Mesenchymal stem cell (in vitro differentiated cells and primary cell): ENCODE results near the gene NTNG2.

ENCODE experiments used
- DNase-seq: peaks from one replicate; pipeline ENCODE4 v3.0.0-alpha.2; 2013
- H2AFZ ChIP-seq: one replicate; pipeline ENCODE4 v1.6.1; 2013; ENCODE audit warnings: low read depth, mild to moderate bottlenecking, control low read depth, inconsistent platforms, low read length, moderate library complexity
- H2AK5ac ChIP-seq: 2 replicates; pipeline ENCODE4 v1.6.1; 2013; ENCODE audit warnings: low read length, moderate library complexity, mild to moderate bottlenecking, inconsistent platforms; ENCODE audit not compliant: severe bottlenecking
- H2BK120ac ChIP-seq: one replicate; pipeline ENCODE4 v1.6.1; 2013; ENCODE audit warnings: low read depth, mild to moderate bottlenecking, inconsistent platforms, low read length, moderate library complexity
- H2BK12ac ChIP-seq, 2 experiments: one replicate each; pipeline ENCODE4 v1.6.1; 2013; ENCODE audit warnings: inconsistent platforms in 2 of 2, low read length in 2 of 2, mild to moderate bottlenecking in 2 of 2, moderate library complexity in 2 of 2, control low read depth in 1 of 2
- H2BK15ac ChIP-seq: one replicate; pipeline ENCODE4 v1.6.1; 2013; ENCODE audit warnings: mild to moderate bottlenecking, low read depth, inconsistent platforms; ENCODE audit not compliant: poor library complexity, severe bottlenecking
- H2BK5ac ChIP-seq: 2 replicates; pipeline ENCODE4 v1.6.1; 2013; ENCODE audit warnings: low read depth, mild to moderate bottlenecking, low read length, control low read depth, inconsistent platforms; ENCODE audit not compliant: poor library complexity, severe bottlenecking
- H3K14ac ChIP-seq, 2 experiments: one replicate each; pipeline ENCODE4 v1.6.1; 2013; ENCODE audit warnings: inconsistent platforms in 2 of 2, low read length in 2 of 2, control low read depth in 1 of 2, mild to moderate bottlenecking in 1 of 2, moderate library complexity in 1 of 2
- H3K18ac ChIP-seq, 2 experiments: one replicate each; pipeline ENCODE4 v1.6.1; 2013; ENCODE audit warnings: inconsistent platforms in 2 of 2, low read length in 2 of 2, control low read depth in 1 of 2, low read depth in 1 of 2, mild to moderate bottlenecking in 1 of 2
- H3K23ac ChIP-seq, 2 experiments: one replicate each; pipeline ENCODE4 v1.6.1; 2013; ENCODE audit warnings: inconsistent platforms in 2 of 2, low read length in 2 of 2, mild to moderate bottlenecking in 2 of 2, moderate library complexity in 2 of 2, control low read depth in 1 of 2
- H3K27ac ChIP-seq: 2 replicates; pipeline ENCODE4 v1.5.1; 2013; ENCODE audit warnings: mild to moderate bottlenecking, moderate library complexity, low read length, control low read depth, inconsistent platforms; ENCODE audit not compliant: poor library complexity, severe bottlenecking
- H3K27me3 ChIP-seq, 2 experiments: 2 replicates each; pipeline versions ENCODE4 v1.6.1 to v1.7.0; 2013; ENCODE audit warnings: low read length in 2 of 2, mild to moderate bottlenecking in 2 of 2, moderate library complexity in 2 of 2, control low read depth in 1 of 2, inconsistent platforms in 1 of 2; ENCODE audit not compliant: control insufficient read depth in 1 of 2, insufficient read depth in 1 of 2
- H3K36me3 ChIP-seq, 2 experiments: 2 replicates each; pipeline versions ENCODE4 v1.6.1 to v1.7.0; 2013; ENCODE audit warnings: low read length in 2 of 2, control low read depth in 1 of 2, inconsistent platforms in 1 of 2, low read depth in 1 of 2, mild to moderate bottlenecking in 1 of 2; ENCODE audit not compliant: insufficient read depth in 2 of 2, control insufficient read depth in 1 of 2
- H3K4ac ChIP-seq, 2 experiments: one replicate each; pipeline ENCODE4 v1.6.1; 2013; ENCODE audit warnings: inconsistent platforms in 2 of 2, low read length in 2 of 2, mild to moderate bottlenecking in 2 of 2, moderate library complexity in 2 of 2, control low read depth in 1 of 2, low read depth in 1 of 2
- H3K4me1 ChIP-seq: 2 replicates; pipeline ENCODE4 v1.6.1; 2013; ENCODE audit warnings: low read depth, low read length, control low read depth; ENCODE audit not compliant: control insufficient read depth, insufficient read depth
- H3K4me2 ChIP-seq: 2 replicates; pipeline ENCODE4 v1.6.1; 2013; ENCODE audit warnings: low read length, mild to moderate bottlenecking, inconsistent platforms; ENCODE audit not compliant: poor library complexity, severe bottlenecking
- H3K4me3 ChIP-seq, 2 experiments: 2 replicates each; pipeline versions ENCODE4 v1.5.1 to v1.7.0; 2013; ENCODE audit warnings: low read length in 2 of 2, mild to moderate bottlenecking in 2 of 2, control low read depth in 1 of 2, low read depth in 1 of 2; ENCODE audit not compliant: insufficient read depth in 1 of 2
- H3K79me1 ChIP-seq: replicated peaks from 2 replicates; pipeline ENCODE4 v1.6.1; 2013; ENCODE audit warnings: mild to moderate bottlenecking, control low read depth, low read length, inconsistent platforms; ENCODE audit not compliant: poor library complexity, severe bottlenecking
- H3K9ac ChIP-seq: 2 replicates; pipeline ENCODE4 v1.7.0; 2013; ENCODE audit warnings: mild to moderate bottlenecking, low read length, moderate library complexity
- H3K9me3 ChIP-seq: 2 replicates; pipeline ENCODE4 v1.7.0; 2013; ENCODE audit warnings: mild to moderate bottlenecking, low read length; ENCODE audit not compliant: control insufficient read depth
- H4K8ac ChIP-seq: one replicate; pipeline ENCODE4 v1.6.1; 2013; ENCODE audit warnings: inconsistent platforms, mild to moderate bottlenecking, low read length, moderate library complexity
- H4K91ac ChIP-seq: one replicate; pipeline ENCODE4 v1.6.1; 2013; ENCODE audit warnings: mild to moderate bottlenecking, low read length, inconsistent platforms
- WGBS: methylation state at CpG from one replicate; pipeline ENCODE4 v1.1.7; 2013; ENCODE audit warnings: mixed read lengths; 5-methylcytosine and 5-hydroxymethylcytosine counted together

NTNG2 gene

DNA sequence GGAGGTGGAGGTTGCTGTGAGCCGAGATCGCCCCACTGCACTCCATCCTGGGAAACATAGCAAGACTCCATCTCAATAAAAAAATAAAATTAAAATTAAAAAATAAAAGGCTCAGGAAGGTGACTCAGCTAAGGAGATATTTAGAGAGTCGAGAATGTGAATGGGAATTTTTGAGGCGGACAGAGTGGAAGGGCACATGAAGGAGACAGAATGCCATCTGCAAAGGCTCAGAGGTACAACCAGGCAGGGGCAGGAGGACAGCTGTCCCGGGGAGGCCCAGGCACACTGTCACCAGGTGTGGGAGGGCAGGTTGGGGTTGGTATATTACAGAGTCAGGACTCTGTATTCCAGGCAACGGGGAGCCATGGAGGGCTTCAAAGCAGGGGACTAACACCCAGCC lies 35.5 kb downstream of the NTNG2 start:
- Histone ChIP-seq H3K4me1 (peaks cover 3% of the 10 kb centered on the region), H3K14ac (no peak overlapping the region), H3K9me3 (no peaks in the 10 kb centered on the region), H3K4me2 (no peak overlapping the region), H2AK5ac (no peak overlapping the region), H3K27ac (no peak overlapping the region), H4K91ac (no peak overlapping the region), H2BK15ac (no peak overlapping the region), H3K9ac (no peak overlapping the region), H2BK12ac (no peak overlapping the region), H3K23ac (no peak overlapping the region), H3K4ac (no peak overlapping the region), H4K8ac (no peak overlapping the region), H3K36me3 (no peaks in the 10 kb centered on the region), H3K18ac (no peak overlapping the region), H3K79me1 (no peaks in the 10 kb centered on the region), H2AFZ (no peak overlapping the region), H3K4me3 (no peak overlapping the region), H2BK120ac (no peak overlapping the region), H3K27me3 (peaks cover 20 to 57% of the 10 kb centered on the region in 2 experiments), H2BK5ac (no peak overlapping the region)
- WGBS, result 78% methylated on average over 4 of the region's 6 CpGs
- DNase-seq, result no peak

DNA sequence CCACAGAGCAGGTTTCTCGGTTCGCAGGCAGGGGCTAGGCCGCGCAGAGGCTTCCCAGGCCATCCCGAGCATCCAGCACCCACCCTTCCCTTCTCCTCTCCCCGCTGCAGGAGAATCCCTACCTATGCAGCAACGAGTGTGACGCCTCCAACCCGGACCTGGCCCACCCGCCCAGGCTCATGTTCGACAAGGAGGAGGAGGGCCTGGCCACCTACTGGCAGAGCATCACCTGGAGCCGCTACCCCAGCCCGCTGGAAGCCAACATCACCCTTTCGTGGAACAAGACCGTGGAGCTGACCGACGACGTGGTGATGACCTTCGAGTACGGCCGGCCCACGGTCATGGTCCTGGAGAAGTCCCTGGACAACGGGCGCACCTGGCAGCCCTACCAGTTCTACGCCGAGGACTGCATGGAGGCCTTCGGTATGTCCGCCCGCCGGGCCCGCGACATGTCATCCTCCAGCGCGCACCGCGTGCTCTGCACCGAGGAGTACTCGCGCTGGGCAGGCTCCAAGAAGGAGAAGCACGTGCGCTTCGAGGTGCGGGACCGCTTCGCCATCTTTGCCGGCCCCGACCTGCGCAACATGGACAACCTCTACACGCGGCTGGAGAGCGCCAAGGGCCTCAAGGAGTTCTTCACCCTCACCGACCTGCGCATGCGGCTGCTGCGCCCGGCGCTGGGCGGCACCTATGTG lies 36.1 kb downstream of the NTNG2 start:
- Histone ChIP-seq H3K14ac (no peak overlapping the region), H3K23ac (no peak overlapping the region), H2BK120ac (no peak overlapping the region), H3K4me1 (peaks cover 4% of the 10 kb centered on the region), H3K27ac (no peak overlapping the region), H2BK5ac (no peak overlapping the region), H2BK12ac (no peak overlapping the region), H4K8ac (no peak overlapping the region), H3K4ac (no peak overlapping the region), H3K9ac (no peak overlapping the region), H3K79me1 (no peaks in the 10 kb centered on the region), H2BK15ac (no peak overlapping the region), H3K27me3 (peaks cover 27 to 58% of the 10 kb centered on the region in 2 experiments), H3K4me3 (no peak overlapping the region), H2AFZ (no peak overlapping the region), H4K91ac (no peak overlapping the region), H2AK5ac (no peak overlapping the region), H3K9me3 (no peaks in the 10 kb centered on the region), H3K4me2 (no peak overlapping the region), H3K36me3 (no peaks in the 10 kb centered on the region), H3K18ac (no peak overlapping the region)
- 94% methylated on average over 58 of the region's 58 CpGs for WGBS
- DNase-seq, result no peak

DNA sequence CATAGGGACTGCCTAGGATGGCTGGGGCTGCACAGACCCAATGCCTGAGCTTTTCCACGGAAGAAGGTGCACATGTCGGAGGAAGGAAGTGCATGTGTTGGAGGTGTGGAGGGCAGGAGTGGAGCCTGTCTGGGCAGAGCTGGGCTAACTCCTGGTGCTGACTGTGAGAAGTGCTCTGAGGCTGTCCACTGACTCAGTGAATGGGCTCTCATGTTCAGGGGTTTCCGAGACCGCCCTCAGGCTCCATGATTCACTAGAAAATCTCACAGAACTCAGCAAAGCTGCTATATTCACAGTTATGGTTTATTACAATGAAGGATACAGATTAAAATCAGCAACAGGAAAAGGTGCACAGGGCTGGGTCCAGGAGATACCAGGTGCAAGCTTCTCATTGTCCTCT lies 37.2 kb downstream of the NTNG2 start:
- Histone ChIP-seq H4K91ac (no peak overlapping the region), H3K4me1 (peaks cover 4% of the 10 kb centered on the region), H2AFZ (no peak overlapping the region), H3K14ac (no peak overlapping the region), H3K79me1 (no peaks in the 10 kb centered on the region), H2BK5ac (no peak overlapping the region), H3K36me3 (no peaks in the 10 kb centered on the region), H3K27ac (no peak overlapping the region), H2BK120ac (no peak overlapping the region), H3K4me3 (no peak overlapping the region), H3K4ac (no peak overlapping the region), H3K27me3 (peaks cover 33 to 58% of the 10 kb centered on the region in 2 experiments), H3K23ac (no peak overlapping the region), H2AK5ac (no peak overlapping the region), H3K4me2 (no peak overlapping the region), H2BK12ac (no peak overlapping the region), H4K8ac (no peak overlapping the region), H2BK15ac (no peak overlapping the region), H3K18ac (no peak overlapping the region), H3K9ac (no peak overlapping the region), H3K9me3 (no peaks in the 10 kb centered on the region)
- WGBS, result 97% methylated on average over 2 of the region's 4 CpGs
- no peak for DNase-seq

DNA sequence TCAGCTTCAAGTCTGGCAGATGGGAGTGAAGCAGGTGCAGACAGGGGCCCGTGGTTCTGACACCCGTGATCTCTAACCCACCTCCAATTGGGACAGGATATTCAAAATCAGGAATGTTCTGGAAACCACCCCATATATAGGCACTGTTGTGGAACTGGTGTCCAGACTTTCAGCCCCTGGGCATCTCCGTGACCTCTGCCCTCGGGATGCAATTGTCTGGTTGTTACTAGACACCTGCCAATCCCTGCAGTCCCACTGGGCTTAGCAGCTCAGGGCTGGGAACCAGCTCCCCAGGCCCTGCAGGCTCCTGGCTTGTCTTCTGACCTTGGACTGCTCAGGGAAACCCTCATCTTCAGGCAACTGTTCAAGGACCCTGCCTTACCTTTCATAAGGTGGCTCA lies 38.8 kb downstream of the NTNG2 start:
- Histone ChIP-seq H3K9ac (no peak overlapping the region), H4K91ac (no peak overlapping the region), H3K27ac (no peak overlapping the region), H2BK15ac (no peak overlapping the region), H2BK5ac (no peak overlapping the region), H3K36me3 (no peaks in the 10 kb centered on the region), H4K8ac (no peak overlapping the region), H3K18ac (no peak overlapping the region), H2AK5ac (no peak overlapping the region), H3K23ac (no peak overlapping the region), H2AFZ (no peak overlapping the region), H3K4me1 (peaks cover 4% of the 10 kb centered on the region), H3K27me3 (peaks cover 38 to 63% of the 10 kb centered on the region in 2 experiments), H2BK12ac (no peak overlapping the region), H2BK120ac (no peak overlapping the region), H3K9me3 (peaks cover 10% of the 10 kb centered on the region), H3K14ac (no peak overlapping the region), H3K4me2 (no peak overlapping the region), H3K4me3 (no peak overlapping the region), H3K79me1 (no peaks in the 10 kb centered on the region), H3K4ac (no peak overlapping the region)
- WGBS, result 74% methylated on average over 4 of the region's 4 CpGs
- DNase-seq, result no peak
